GM23248 (cell line): Measurements from ENCODE around the gene PTGFRN.

Experiments
- EZH2 ChIP-seq: fragments of 200-600 bp; sonication (generic); IDR thresholded peaks from 2 replicates; pipeline ENCODE4 v1.6.1; 2018; ENCODE audit warnings: antibody characterized with exemption, mild to moderate bottlenecking; ENCODE audit not compliant: insufficient read depth, poor library complexity, severe bottlenecking
- EZH2phosphoT487 ChIP-seq: fragments of 200-600 bp; sonication (generic); IDR thresholded peaks from 2 replicates; pipeline ENCODE4 v1.6.1; 2018; ENCODE audit warnings: antibody characterized with exemption, moderate library complexity, mild to moderate bottlenecking, low read depth; ENCODE audit not compliant: insufficient read depth

DNA sequence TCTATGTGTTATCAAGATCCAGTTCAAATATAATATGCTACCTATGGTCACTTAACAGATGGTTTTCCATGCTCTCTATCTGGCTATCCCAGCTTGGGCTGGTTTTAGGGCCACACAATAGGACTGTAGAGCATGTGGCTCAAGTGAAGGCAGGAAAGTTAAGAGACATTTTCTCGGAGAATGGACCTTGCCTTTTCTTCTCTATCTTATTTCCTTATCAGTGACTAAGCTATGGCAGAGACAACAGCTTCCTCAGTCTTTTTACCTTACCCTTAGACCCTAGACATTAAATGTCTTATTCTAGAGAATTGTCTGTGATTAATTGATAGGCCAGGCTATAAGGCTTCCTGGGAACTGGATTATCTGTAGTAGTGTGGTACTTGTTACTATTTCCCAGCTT is 120.0 kb downstream of the PTGFRN start:
- TF ChIP-seq EZH2: no peak
- TF ChIP-seq EZH2phosphoT487: no peak
